PFSK-1 (cell line): ENCODE measurements around the gene KLHDC1.

Source experiments
- FOXP2 ChIP-seq: optimal IDR thresholded peaks from 2 replicates; pipeline ENCODE3; 2011; ENCODE audit warnings: borderline replicate concordance, control low read depth, inconsistent platforms; ENCODE audit not compliant: insufficient read depth; ENCODE audit errors: extremely low read length, extremely low read depth
- POLR2AphosphoS5 ChIP-seq: IDR thresholded peaks from 2 replicates; pipeline ENCODE4 v1.6.1; 2012; ENCODE audit warnings: low read depth, mild to moderate bottlenecking, control low read depth, low read length, moderate library complexity
- REST ChIP-seq, 2 experiments: IDR thresholded peaks; 2 replicates each; pipeline versions ENCODE4 v1.6.1 to v1.8.0; 2011 to 2012; ENCODE audit warnings: low read depth in 2 of 2, low read length in 2 of 2, control low read depth in 1 of 2, inconsistent platforms in 1 of 2, mild to moderate bottlenecking in 1 of 2, moderate library complexity in 1 of 2; ENCODE audit not compliant: insufficient read depth in 1 of 2
- SIN3A ChIP-seq: IDR thresholded peaks from 2 replicates; pipeline ENCODE4 v1.6.1; 2012; ENCODE audit warnings: mild to moderate bottlenecking, low read length, moderate library complexity, borderline replicate concordance; ENCODE audit not compliant: insufficient read depth
- TAF1 ChIP-seq: IDR thresholded peaks from 2 replicates; pipeline ENCODE4 v1.6.1; 2012; ENCODE audit warnings: low read length, control low read depth, borderline replicate concordance; ENCODE audit not compliant: insufficient read depth

KLHDC1 gene

DNA sequence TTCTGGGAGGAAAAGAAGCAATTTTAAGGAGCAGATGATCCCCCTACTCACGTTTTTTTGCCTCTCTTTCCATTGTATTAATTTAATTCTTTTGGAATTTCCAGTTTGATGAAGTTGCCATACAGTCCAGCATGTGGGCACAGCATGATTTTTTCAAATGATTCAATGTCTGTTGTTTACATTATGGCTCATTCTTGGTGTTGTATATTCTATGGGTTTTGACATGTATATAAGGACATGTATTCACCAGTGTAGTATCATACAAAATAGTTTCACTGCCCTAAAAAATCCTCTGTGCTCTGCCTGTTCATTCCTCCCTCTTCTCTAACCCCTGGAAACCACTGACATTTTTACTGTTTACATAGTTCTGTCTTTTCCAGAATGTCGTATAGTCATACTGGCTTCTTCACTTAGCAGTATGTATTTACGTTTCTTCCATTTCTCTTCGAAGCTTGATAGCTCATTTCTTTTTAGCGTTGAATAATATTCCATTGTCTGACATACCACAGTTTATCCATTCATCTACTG lies 61.7 kb downstream of the KLHDC1 start:
- no peak for TF ChIP-seq TAF1
- no peak for TF ChIP-seq POLR2AphosphoS5
- no peak for TF ChIP-seq REST (IDR thresholded peaks at IDR 0.05; ENCODE audit: insufficient read depth in 1 of 2, low read depth in 2 of 2, low read length in 2 of 2)
- TF ChIP-seq SIN3A: no peak
- TF ChIP-seq FOXP2: no peak

DNA sequence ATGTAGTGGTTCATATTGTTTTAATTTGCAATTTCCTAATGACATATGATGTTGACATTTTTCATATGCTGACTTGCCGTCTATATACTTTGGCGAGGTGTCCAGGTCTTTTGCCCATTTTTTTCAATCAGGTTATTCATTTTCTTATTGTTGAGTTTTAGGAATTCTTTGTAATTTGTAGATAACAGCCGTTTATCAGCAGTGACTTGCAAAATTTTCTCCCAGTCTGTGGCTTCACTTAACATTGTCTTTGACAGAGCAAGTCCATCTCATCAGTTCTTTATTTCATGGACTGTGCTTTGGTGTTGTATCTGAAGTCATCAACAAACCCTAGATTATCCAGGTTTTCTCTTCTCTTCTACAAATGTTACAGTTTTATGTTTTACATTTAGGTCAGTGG lies 62.5 kb downstream of the KLHDC1 start:
- TF ChIP-seq FOXP2: no peak
- TF ChIP-seq TAF1: no peak
- TF ChIP-seq REST (IDR thresholded peaks at IDR 0.05; ENCODE audit: insufficient read depth in 1 of 2, low read depth in 2 of 2, low read length in 2 of 2): no peak
- TF ChIP-seq POLR2AphosphoS5: no peak
- TF ChIP-seq SIN3A: no peak

DNA sequence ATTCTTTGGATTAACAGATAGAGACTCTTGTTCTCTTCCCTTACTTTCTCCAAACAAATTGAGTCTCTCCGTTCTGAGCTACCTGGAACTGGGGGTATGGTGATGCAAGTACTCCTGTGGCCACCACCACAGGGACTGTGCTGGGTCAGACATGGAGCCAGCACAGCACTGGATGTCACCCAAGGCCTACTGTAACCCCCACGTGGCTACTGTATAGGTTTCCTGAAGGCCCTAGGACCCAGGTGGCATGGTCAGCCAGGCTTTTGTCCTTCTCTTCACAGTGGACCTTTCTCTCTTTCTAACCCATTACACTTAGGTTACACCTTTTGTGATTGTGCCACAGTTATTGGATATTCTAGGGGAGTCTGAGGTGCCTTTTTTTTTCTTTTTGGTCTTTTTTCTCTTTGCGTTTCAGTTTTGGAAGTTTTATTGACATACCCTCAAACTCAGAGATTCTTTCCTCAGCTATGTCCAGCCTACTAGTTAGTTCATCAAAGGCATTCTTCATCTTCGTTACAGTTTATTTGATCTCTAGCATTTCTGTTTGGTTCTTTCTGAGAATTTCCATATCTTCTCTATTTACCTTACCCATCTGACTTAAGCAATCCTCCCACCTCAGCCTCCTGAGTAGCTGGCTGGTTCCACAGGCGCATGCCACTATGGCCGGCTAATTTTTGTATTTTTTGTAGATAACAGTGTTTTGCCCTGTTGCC lies 69.1 kb downstream of the KLHDC1 start:
- TF ChIP-seq SIN3A (no peak), FOXP2 (no peak), POLR2AphosphoS5 (no peak), TAF1 (no peak)

DNA sequence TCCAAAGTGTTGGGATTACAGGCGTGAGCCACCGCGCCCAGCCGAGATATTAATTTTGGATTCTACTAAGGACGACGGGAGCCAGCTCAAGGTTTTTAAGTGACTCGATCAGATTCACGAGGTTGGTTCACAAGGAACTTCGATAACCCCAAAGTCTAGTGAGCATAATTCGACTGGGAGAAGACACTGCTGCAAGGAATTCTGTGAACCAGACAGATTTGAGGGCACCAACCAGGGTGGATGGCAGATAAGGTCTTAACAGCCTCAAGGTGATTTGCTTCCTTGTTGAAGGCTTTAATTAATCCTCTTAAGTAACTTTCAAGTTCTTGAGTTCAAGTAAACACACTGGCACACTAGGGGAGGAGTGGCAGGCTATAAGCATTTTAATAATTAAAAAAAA lies 73.9 kb downstream of the KLHDC1 start:
- TF ChIP-seq TAF1 (no peak), SIN3A (no peak), REST (IDR thresholded peaks at IDR 0.05; ENCODE audit: insufficient read depth in 1 of 2, low read depth in 2 of 2, low read length in 2 of 2) (no peak), POLR2AphosphoS5 (no peak), FOXP2 (no peak)

GRCh38 chr14:49767270-49767570 lies 74.3 kb downstream of the KLHDC1 start:
- TF ChIP-seq POLR2AphosphoS5 (no peak), TAF1 (no peak), REST (IDR thresholded peaks at IDR 0.05; ENCODE audit: insufficient read depth in 1 of 2, low read depth in 2 of 2, low read length in 2 of 2) (no peak), FOXP2 (no peak), SIN3A (no peak)
